HG03025 (cell line): ENCODE data around the gene TRIP13.
"Not testable (repeated sequence)": the region's sequence is repeated elsewhere in the genome, so short reads cannot be mapped to it uniquely, and the experiment has no call there.

Experiments used
- ATAC-seq: cut with Tn5 transposase; IDR thresholded peaks from one replicate; pipeline ENCODE4 v1.9.1; 2021; ENCODE audit warnings: mild to moderate bottlenecking, moderate library complexity; ENCODE audit not compliant: unreplicated experiment, low FRiP score

TRIP13 gene

DNA sequence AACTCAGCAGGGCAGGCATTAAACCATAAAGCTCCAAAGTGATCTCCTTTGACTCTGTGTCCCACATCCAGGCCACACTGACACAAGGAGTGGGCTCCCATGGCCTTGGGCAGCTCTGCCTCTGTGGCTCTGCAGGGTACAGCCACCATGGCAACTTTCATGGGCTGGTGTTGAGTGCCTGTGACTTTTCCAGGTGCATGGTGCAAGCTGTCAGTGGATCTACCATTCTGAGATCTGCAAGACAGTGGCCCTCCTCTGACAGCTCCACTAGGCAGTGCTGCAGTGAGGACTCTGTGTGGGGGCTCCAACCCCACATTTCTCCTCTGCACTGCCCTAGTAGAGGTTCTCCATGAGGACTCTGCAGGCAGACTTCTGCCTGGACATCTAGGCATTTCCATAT is 41.3 kb downstream of the TRIP13 start:
- not testable (repeated sequence) for ATAC-seq

DNA sequence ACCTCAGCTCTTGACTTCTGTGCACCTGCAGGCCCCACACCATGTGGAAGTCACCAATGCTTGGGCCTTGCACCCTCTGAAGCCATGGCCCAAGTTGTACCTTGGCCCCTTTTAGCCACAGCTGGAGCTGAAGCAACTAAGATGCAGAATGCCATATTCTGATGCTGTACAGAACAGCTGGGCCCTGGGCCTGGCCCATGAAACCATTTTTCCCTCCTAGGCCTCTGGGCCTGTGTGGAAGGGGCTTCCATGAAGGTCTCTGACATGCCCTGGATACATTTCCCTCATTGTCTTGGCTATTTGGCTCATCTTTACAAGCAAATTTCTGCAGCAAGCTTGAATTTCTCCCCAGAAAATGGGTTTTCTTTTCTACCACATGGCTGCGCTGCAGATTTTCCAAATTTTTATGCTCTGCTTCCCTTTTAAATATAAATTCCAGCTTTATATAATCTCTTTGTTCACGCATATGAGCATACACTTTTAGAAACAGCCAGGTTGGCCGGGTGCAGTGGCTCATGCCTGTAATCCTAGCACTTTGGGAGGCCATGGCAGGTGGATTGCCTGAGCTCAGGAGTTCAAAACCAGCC is 41.8 kb downstream of the TRIP13 start:
- ATAC-seq = not testable (repeated sequence)

DNA sequence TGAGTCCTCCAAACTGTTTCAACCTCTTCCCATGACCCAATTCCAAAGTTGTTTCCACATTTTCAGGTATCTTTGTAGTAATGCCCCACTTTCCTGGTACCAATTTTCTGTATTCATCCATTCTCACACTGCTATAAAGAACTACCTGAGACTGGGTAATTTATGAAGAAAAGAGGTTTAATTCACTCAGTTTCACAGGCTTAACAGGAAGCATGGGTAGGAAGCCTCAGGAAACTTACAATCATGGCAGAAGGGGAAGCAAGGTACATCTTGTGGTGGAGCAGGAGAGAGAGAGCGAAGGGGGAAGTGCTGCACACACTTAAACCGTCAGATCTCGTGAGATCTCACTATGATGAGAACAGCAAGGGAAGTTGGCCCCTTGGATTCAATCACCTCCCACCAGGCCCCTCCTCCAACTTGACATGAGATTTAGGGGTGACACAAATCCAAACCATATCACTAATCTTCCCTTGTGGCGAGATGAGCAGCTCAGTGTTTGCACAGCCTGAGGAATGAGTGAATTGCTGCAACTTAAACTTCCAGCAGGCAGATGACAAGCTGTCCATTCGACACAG is 42.9 kb downstream of the TRIP13 start:
- no peak for ATAC-seq

DNA sequence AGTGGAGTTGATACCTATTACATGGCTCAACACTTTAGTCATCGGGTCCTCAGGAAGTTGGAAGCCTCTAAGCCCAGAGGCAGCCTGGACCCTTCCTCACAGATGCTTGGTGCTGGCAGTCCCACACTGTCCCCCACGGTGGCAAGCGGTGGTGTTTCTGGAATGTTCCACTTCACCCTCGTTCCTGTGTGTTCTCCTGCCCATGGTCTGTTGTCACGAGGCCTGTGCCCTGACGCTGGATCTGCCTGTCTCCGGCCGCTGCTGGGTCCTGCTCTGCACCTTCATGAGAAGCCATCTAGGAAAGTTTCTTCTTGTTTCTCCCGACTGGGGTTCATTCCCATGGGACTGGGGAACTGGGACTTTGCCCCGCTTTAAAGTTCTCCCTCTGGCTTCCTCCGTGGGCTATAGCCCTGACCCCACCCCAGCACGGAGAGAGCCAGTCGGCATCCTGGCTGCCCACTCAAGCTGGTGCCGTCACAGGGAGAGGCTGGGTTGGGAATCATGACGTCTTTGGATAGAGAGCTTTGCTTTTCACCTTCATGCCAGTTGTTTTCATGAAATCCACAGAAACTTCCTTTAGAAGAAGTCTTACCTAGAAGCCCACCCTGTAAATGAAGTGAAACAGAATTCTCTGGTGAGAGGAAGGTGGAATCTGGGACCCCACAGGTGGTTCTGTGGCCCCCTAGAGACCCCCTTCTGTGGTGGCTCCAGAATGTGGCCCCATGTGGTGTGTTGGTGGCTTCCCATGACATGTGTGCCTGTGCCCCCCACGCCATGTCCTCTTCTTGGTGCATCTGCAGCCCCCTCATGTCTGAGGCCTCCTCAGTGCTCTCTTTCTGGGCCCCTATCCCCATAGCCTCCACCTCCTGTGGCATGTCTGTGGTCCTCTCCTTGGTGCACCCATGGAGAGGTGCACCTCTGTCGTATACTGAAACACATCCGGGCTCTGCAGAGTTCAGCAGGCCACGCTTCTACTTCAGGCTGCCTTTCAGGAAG is 43.8 kb downstream of the TRIP13 start:
- ATAC-seq = no peak

DNA sequence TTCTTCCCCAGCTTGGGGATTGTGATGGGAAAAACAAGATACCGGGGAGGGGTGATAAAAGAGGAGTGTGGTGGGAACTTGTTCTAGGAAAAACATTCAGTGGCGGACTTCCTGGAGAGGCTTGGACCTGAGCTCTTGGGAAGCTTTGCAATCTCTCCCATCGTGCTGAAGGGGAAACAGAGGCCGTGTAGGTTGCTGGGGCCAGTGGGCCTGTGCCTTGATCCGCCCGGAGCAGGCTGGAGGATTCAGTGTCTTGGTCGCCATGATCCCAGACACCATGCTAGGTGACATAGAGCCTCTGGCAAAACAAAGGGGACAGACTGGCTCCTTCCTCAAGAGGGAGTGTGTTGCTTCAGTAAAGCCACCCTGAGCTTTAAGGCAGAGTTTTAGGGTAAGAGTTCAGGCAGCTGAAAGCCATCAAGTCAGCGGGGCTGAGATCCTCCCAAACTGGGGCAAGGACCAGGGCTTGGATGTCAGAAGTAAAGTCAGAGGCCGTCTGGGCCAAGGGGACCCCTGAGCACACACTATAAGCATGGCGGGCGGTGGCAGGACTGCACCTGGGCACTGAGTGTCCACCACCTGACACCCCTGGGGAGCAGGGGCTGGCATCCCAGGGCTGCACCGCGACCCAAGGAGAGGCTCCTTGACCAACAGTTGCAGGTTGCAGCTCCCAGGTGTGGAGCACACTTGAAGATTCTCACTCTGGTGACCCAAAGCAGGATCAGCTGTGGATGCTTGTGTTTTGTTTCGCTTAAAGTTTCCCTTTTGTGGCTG is 44.7 kb downstream of the TRIP13 start:
- ATAC-seq = no peak

DNA sequence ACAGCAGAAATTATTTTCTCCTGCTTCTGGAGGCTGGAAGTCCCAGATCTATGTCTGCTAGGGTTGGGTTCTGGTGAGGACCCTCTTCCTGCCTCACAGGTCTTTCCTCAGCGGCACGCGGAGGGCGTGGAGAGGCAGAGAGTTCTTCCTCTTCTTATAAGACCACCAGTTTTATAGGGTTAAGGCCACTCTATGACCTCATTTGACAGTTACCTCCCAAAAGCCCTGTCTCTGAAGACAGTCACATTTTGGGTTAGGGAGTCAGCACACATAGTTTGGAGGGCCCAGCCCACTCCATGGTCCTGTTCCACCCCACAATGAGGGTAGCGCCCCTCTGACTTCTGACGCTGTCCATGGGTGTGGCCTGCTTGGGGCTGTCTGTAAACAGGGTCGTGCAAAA is 46.7 kb downstream of the TRIP13 start:
- no peak for ATAC-seq

DNA sequence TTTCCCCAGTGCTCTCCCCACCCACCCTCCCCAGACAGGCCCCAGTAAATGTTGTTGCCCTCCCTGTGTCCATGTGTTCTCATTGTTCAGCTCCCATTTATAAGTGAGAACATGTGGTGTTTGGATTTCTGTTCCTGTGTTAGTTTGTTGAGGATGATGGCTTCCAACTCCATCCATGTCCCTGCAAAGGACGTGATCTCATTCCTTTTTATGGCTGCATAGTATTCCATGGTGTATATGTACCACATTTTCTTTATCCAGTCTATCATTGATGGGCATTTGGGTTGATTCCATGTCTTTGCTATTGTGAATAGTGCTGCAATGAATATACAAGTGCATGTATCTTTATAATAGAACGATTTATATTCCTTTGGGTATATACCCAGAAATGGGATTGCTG is 48.1 kb downstream of the TRIP13 start:
- not testable (repeated sequence) for ATAC-seq

DNA sequence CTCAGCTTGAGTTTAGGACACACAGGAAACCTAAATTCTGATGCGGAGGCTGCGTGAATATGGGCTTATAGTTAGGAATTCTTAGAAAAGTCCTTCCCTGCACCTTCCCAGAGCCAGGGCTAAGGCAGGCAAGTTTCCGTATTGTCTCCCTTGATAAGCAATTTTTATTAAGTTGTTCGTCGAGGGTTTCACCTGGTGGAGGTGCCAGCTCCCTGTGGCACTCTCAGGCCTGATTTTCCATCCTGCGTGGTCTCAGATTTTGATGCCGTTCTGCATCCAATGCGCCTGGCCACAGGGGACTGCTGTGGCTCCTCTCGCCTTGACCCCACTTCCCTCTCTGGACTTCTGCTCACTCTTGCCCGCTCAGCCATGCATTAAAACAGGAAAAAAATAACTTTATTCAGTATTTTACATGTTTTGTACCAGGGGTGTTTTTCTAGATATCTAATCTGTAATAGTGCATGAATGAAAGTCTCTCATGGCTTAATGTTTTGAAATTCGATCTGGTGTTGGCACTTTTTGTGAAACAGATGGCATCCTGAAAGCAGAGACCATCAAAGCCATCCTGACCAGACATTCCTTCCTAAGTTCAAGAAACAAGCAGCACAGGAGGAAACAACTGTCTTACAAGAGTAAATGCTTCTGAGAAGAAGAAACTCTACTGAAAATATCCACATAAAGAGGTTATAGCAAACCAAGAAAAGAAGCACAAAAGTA is 50.7 kb downstream of the TRIP13 start:
- no peak for ATAC-seq

DNA sequence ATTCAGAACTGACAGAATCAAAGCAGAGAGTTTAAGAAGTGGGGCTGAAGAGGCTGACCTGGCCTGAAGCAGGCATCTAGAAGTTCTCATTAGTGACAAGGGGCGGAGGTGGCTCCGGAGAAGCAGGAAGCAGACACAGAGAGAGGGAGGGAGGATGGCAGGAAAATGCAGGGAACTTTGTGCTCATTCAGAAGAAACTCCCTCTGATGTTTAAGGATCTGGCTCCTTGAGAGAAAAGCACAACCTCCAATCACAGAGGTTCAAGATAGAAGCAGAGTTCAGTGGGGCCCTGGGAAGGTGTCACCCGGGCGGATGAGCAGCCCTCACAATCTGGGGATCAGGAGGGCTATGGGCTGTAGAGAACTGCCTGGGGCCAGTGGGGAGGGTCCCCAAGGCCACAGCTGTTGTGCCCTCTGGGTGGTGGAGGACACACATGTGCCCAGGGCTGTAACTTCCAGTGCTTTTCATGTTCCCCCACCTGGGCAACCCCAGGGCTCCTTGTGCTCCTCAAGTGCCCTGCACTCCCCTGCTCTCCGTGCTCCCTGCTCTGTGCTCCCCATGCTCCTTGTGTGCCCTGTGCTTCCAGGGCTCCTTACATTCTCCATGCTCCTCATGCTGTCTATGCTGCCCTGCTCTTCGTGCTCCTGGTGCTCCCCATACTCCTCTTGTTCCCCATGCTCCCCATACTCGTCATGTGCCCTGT is 51.4 kb downstream of the TRIP13 start:
- no peak for ATAC-seq

DNA sequence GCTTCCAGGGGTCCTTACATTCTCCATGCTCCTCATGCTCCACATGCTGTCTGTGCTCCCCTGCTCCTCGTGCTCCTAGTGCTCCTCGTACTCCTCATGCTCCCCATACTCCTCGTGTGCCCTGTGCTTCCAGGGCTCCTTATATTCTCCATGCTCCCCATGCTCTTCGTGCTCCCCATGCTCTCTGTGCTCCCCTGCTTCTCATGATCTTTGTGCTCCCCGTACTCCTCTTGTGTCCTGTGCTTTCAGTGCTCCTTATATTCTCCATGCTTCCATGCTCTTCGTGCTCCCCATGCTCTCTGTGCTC is 51.9 kb downstream of the TRIP13 start:
- no peak for ATAC-seq

DNA sequence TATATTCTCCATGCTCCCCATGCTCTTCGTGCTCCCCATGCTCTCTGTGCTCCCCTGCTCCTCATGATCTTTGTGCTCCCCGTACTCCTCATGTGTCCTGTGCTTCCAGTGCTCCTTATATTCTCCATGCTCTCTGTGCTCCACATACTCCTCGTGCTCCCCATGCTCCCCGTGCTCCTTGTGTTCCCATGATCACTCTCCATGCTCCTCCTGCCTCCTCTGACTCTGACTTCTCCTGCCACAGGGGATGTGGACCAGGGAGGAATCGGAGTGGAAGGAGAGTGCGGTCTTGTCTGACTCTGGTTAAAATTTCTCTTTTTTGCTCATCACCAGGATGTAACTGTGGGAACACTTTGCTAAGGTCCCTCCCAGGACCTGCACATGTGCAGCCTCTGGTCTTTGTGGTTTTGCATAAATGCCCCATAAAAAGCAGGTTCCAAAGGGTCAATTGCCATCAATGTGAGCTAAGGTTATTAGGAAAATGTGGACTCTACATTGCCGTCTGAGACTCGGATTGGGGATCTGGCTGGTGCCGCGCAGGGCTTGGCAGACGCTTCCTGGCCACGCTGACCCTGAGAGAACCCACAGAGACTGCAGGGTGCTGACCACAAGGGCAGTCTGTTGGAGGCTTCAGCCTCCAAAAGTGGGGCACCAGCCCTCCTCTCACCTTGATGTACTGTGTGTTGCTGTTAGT is 52.5 kb downstream of the TRIP13 start:
- ATAC-seq = no peak

DNA sequence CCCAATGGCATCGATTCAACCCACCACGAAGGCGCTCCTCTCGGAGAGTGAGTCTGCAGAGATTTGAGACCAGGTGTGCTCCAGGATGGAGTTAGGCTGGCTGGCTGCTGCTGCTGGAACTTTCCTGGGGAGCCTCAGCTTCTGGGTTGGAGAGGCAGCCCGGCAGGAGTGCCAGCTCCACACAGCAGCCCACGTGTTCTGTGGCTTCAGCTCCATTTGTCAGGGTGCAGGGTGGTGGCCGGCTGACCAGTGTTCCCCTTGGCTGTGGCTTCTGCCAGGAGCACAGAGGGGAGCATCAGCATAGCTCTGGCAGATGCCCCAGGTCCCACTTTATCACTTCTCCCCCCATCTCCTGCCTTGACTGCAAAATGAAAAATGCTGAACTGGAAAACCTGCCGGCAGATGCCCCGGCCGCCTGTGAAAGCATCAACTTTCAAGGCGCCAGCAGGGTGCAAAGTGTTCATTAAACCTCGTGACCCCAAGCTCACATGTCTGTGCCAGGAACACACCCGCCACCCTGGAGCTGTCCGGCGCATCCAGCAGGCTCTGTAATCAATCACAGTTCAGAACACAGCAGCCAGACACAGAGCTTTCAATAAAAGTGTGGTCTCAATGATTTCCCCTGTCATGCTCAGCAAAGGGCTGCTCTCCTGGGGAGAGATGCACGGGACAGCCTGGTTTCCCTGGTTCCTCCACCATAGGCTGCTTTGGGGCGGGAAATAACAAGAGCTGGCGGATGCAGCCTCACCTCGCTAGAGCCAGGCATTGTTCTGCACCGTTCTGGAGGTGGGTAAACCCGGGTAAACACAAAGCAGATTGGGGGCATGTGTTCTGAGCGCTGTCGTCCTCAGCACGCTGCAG is 53.2 kb downstream of the TRIP13 start:
- ATAC-seq = no peak

DNA sequence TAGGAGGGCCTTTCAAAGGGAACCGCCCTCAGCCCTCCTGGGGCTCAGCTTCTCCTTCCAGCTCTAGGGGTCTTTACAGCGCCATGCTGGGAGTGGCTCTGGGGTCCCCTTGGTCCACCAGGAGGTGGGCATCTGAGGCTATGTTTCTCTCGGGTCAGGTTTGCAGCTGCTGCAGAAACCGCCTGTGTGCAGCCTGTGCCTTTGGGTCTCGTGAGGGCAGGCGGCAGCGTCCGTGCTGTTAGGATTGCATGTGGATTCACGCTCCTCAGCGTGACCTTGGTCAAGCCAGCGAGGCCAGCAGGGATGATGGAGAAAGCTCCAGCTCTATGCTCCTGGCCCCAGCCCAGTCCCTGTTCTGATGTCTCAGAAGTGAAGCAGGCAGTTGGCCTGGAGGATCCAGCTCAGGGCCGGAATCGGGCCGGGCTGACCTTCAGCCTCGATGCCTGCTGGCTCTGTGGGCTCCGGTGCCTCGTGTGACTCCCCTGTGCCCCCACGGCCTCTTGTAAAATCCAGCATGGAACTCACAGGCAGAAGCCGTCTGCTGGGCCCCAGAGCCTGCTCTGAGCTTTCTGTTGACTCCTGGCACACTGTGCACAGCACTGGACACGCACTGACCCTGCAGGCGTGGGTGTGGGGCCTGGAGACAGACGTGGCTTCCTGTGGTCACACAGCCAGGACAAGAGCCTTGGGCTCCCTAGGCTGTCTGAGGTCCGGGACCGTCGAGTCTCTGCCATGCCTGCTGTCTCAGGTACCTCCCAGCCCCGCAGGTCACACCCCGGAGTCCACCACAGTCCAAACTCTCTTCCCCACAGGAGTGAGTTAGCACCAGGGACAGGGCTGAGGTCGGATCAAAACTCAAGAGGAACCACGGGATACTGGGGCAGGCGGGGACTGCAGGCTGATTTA is 54.3 kb downstream of the TRIP13 start:
- no peak for ATAC-seq

DNA sequence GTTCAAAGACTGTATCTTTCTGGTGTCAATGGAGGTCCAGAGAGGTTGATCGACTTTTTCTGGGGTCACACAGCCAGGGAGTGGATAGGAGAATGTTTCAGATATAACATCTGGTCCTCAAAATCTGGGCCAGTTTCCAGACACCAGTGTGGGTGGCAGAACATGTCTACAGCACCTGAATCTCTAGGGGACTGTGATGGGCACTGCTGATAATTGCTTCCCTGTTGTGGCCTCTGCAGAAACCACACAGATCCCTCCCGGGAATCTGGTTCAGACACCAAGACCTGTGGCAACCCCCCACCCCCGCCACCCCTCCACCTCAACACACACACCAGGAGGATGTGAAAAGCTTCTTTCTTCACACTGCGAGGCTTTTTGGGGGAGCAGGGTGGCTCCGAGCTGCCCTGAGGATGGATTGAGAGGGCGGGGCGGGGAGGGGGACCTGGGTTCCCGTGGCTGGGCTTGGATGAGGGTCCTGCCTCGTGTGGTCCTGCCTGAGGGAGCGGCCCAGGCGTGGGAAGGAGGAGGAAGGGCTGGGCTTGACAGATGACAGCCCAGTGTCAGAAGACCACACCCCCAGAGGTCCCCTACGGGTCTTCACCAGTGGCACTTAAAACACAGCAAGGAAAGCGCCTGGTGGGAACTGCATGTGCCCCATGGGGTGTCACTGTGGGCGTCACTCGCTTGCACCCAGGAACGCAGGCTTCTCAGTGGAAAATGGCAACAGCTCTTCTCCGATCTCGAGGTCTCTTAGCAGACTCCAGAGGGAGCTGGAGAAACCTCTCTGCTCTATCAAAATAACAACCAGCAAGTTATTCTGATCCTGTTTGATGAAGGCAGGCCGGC is 55.2 kb downstream of the TRIP13 start:
- ATAC-seq = no peak

DNA sequence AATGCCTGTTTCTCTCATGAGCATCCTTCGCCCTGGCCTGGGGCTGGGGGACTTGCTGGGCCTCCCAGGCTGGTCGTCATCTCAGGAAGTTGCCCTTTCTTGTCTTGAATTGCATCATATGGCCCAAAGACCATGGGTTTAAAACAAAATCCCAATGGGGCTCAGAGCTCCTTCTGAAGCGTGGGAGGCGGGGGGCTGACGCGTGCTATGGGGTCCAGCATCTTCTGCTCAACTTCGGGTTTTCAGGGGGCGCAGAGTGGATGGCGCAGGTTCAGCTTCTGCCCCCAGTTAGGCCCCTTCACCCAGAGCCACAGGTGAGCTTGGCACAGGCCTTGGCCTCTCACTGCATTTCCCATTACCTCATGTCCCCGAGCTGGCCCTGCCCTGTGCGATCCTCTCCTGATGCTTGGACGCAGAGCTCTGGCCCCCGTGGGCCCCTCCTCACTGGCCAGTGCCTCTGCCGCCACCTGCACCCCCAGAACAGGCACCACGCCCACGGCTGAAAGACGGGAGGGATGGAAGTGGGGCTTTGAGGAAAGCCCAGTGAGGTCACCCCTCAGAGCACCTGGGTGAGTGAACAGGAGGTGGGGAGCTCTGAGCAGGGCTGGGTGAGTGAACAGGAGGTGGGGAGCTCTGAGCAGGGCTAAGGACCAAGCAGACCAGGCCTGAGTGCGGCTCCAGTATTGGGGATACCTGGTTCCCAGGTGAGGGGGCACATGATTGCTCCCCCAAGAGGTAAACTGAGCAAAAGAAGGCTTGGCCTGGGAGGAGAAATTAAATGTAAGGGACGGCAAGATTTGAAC is 56.0 kb downstream of the TRIP13 start:
- ATAC-seq = no peak

DNA sequence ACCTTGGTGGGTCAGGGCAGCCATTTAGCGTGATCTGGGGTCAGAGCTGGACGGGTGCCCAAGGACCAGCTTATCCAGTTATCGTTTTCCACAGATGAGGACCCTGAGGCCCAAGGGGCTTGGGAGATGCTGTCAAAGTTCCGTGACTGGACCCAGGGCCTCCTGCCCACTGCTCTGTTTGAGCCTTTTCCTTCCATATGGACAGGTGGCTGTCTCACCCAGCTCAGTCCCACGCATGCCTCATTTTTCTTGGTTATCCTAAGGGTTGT is 56.5 kb downstream of the TRIP13 start:
- ATAC-seq = no peak
